GM19043 (cell line): ENCODE measurements around the gene SMAD3.
"Not testable (repeated sequence)": the region's sequence is repeated elsewhere in the genome, so short reads cannot be mapped to it uniquely, and the experiment has no call there.

ENCODE experiments used
- ATAC-seq: cut with Tn5 transposase; IDR thresholded peaks from one replicate; pipeline ENCODE4 v1.9.1; 2021; ENCODE audit warnings: low read depth; ENCODE audit not compliant: unreplicated experiment

Gene SMAD3

GRCh38 chr15:67123291-67123690, 57.9 kb downstream of the SMAD3 start:
- ATAC-seq, result not testable (repeated sequence)

- no peak for ATAC-seq
Observed at GRCh38 chr15:67124111-67124510, 58.7 kb downstream of the SMAD3 start.

GRCh38 chr15:67124911-67125588, 59.6 kb downstream of the SMAD3 start:
- no peak for ATAC-seq

GRCh38 chr15:67125589-67126502, 60.4 kb downstream of the SMAD3 start:
- ATAC-seq, result no peak

- no peak for ATAC-seq
Observed at GRCh38 chr15:67126551-67127330, 61.3 kb downstream of the SMAD3 start.

GRCh38 chr15:67127331-67127664, 61.9 kb downstream of the SMAD3 start:
- no peak for ATAC-seq

DNA sequence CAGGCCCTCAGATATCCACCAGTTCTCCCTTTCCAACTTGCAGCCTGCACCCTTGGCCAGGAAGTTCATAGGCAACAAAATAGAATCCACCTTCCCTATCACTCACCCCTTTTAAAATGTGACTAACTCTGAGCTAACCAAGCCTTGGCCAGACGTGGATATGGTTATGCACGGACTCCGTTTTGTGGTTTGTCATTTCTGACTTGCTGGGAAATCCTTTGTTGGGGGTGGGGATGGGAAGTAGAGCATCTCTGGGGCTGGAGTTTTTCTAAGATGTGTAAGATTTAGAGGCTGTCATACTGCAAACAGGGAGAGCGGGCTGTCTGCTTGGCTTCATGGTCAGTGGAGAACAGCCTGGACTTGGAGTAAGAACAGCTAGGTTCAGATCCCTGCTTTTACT, 62.6 kb downstream of the SMAD3 start:
- no peak for ATAC-seq

DNA sequence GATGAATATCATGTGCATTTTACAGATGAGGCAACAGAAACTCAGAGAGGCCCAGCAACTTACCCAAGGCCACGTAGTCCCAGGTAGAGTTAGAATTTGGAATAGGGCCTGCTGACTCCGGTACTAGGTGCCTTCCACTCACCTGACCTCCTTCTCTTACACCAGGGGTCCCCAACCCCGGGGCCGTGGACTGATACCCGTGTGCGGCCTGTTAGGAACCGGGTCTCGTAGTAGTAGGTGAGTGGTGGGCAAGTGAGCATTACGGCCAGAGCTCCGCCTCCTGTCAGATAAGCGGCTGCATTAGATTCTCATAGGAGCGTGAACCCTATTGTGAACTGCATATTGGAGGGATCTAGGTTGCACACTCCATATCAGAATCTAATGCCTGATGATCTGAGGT, 64.8 kb downstream of the SMAD3 start:
- no peak for ATAC-seq

- ATAC-seq, result no peak
Observed at GRCh38 chr15:67130673-67131601, 65.5 kb downstream of the SMAD3 start.

- ATAC-seq, result no peak
Observed at GRCh38 chr15:67132276-67132675, 66.9 kb downstream of the SMAD3 start.

DNA sequence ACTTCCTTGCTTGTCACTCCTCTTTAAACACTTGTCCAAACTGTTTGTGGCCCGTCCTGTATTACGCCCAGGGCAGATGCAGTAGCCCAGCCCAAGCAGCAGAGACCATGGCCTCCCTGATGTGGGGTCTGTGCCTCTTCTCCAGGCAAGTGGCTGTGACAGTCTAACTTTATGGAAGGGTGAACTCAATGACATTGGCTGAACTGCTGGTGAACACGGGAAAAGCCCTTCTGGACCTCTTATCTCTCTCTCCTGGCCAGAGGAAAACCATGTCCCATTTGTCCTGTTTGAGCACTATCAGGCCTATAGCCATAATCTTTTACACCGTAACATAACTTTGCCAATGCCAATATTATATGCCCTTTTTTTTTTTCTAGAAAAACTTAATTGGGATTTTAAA, 67.6 kb downstream of the SMAD3 start:
- no peak for ATAC-seq

GRCh38 chr15:67133738-67134066, 68.3 kb downstream of the SMAD3 start:
- no peak for ATAC-seq

GRCh38 chr15:67134067-67134838, 68.9 kb downstream of the SMAD3 start:
- ATAC-seq, result peak; percentile 63

- ATAC-seq, result no peak
Observed at GRCh38 chr15:67134871-67135492, 69.6 kb downstream of the SMAD3 start.

GRCh38 chr15:67135494-67135893, 70.1 kb downstream of the SMAD3 start:
- no peak for ATAC-seq

GRCh38 chr15:67136802-67137201, 71.4 kb downstream of the SMAD3 start:
- no peak for ATAC-seq

DNA sequence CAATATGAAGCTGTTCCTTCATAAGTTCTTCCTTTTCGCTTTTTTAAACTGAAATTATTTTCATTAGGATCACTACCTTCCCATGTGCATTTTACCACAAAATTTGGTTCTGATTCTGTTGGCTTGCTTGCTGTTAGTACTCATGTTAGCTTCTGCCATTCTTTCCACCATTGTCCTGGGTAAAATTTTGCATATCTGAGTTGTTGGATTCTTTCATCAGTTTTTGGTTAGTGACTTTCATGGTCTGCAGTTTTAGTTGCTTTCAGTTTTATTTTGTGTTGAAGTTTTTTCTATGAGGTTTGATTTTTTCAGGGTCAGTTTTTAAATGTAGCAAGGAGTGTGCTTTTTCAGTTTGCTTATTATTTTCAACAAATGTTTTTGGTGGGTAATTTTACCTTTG, 71.9 kb downstream of the SMAD3 start:
- no peak for ATAC-seq

- ATAC-seq, result no peak
Observed at GRCh38 chr15:67137951-67138848, 72.8 kb downstream of the SMAD3 start.
